ENCODE measurements around the gene LRMDA. TPM values are rescaled to one million over a fixed set of nuclear protein-coding genes. Genes with fewer than 3 reads are reported as not detected.

LRMDA gene
- total and polyA plus RNA-seq, 2 of the 13 experiments (the other 11 are each of a cell fraction or from before 2014, with no cell fraction given), result 13.4 to 22.0 TPM

- no peak overlapping the region for H2AFZ ChIP-seq (ENCODE audit: low read length)
- WGBS (ENCODE audit: low lambda C conversion rate), result 97% methylated on average over 5 of the region's 5 CpGs
- in situ Hi-C loops (cut with HindIII; ENCODE audit: extremely low pct_ligation_motif_present, low pct_unique_long_range_greater_than_20kb), result no loop called here
- no peaks in the 10 kb centered on the region for H3K36me3 ChIP-seq (replicated peaks in 1 of 2; ENCODE audit: control insufficient read depth in 1 of 2, insufficient read depth in 2 of 2, low read length in 2 of 2)
- no peak for ATAC-seq
- H3K9ac ChIP-seq (ENCODE audit: insufficient read depth, low read depth, low read length), result no peak overlapping the region
- no peaks in the 10 kb centered on the region for H3K9me3 ChIP-seq (ENCODE audit: low read length)
- no peak overlapping the region for H3K4me2 ChIP-seq (ENCODE audit: low read depth, low read length)
- no peaks in the 10 kb centered on the region for H3K79me2 ChIP-seq (ENCODE audit: insufficient read depth, low read length)
- H3K27ac ChIP-seq (ENCODE audit: extremely low read length, insufficient read depth, low read length), result no peak overlapping the region
- TF ChIP-seq RARA (CRISPR knock-in tag; IDR thresholded peaks at IDR 0.05), result no peak
- TF ChIP-seq KMT2B (CRISPR knock-in tag; IDR thresholded peaks at IDR 0.05), result no peak
- no peak for TF ChIP-seq ZNF737 (CRISPR knock-in tag; IDR thresholded peaks at IDR 0.05; ENCODE audit: borderline replicate concordance)
- TF ChIP-seq CREB1 (IDR thresholded peaks at IDR 0.05), result no peak
- TF ChIP-seq CREB1 (CRISPR knock-in tag; IDR thresholded peaks at IDR 0.05), result no peak
- no peak for TF ChIP-seq ATF2 (CRISPR knock-in tag; IDR thresholded peaks at IDR 0.05)
- TF ChIP-seq AHR (CRISPR knock-in tag; IDR thresholded peaks at IDR 0.05), result no peak
- no peak for DNase-seq (ENCODE audit: low spot score)
- H3K4me3 ChIP-seq (replicated peaks in 1 of 3; ENCODE audit: insufficient read depth in 1 of 3, low read depth in 2 of 3, low read length in 3 of 3), result no peak overlapping the region
- intact Hi-C loops (cut with micrococcal nuclease; ENCODE audit: unreplicated experiment), result no loop called here
- no peaks in the 10 kb centered on the region for H3K27me3 ChIP-seq (ENCODE audit: control insufficient read depth in 1 of 2, insufficient read depth in 2 of 2, low read length in 2 of 2)
- ChIA-PET CTCF (ENCODE audit: low intra/inter-chr PET ratio, low total read pairs) (no interaction called here), POLR2A (no interaction called here)
- no peak for FAIRE-seq
- H4K20me1 ChIP-seq (ENCODE audit: insufficient read depth, low read length), result no peaks in the 10 kb centered on the region
- peaks cover 17% of the 10 kb centered on the region; the same call in 1 of the 2 replicates for H3K4me1 ChIP-seq (ENCODE audit: insufficient read depth, low read length)
- no TSS peak for BruUV-seq (replicated peaks)
Observed at GRCh38 chr10:75705426-75705825, 274.0 kb downstream of the LRMDA start.

- no peak overlapping the region for H3K27ac ChIP-seq (ENCODE audit: extremely low read length, insufficient read depth, low read length)
- POLR2A ChIA-PET, result no interaction called here
- no peaks in the 10 kb centered on the region for H3K79me2 ChIP-seq (ENCODE audit: insufficient read depth, low read length)
- no peaks in the 10 kb centered on the region for H4K20me1 ChIP-seq (ENCODE audit: insufficient read depth, low read length)
- intact Hi-C loops (cut with micrococcal nuclease; ENCODE audit: unreplicated experiment), result no loop called here
- no peak overlapping the region for H3K4me3 ChIP-seq (replicated peaks in 1 of 3; ENCODE audit: insufficient read depth in 1 of 3, low read depth in 2 of 3, low read length in 3 of 3)
- H3K9ac ChIP-seq (ENCODE audit: insufficient read depth, low read depth, low read length), result no peak overlapping the region
- 93% methylated on average over 9 of the region's 9 CpGs for WGBS (ENCODE audit: low lambda C conversion rate)
- no peaks in the 10 kb centered on the region for H3K27me3 ChIP-seq (ENCODE audit: control insufficient read depth in 1 of 2, insufficient read depth in 2 of 2, low read length in 2 of 2)
- H3K36me3 ChIP-seq (replicated peaks in 1 of 2; ENCODE audit: control insufficient read depth in 1 of 2, insufficient read depth in 2 of 2, low read length in 2 of 2), result no peaks in the 10 kb centered on the region
- H3K4me2 ChIP-seq (ENCODE audit: low read depth, low read length), result no peak overlapping the region
- H2AFZ ChIP-seq (ENCODE audit: low read length), result no peak overlapping the region
- no peaks in the 10 kb centered on the region for H3K9me3 ChIP-seq (ENCODE audit: low read length)
- BruUV-seq (replicated peaks), result no TSS peak
- CTCF ChIA-PET (ENCODE audit: low intra/inter-chr PET ratio, low total read pairs), result no interaction called here
- peaks cover under 1% of the 10 kb centered on the region; the same call in 1 of the 2 replicates for H3K4me1 ChIP-seq (ENCODE audit: insufficient read depth, low read length)
- ATAC-seq (no peak), FAIRE-seq (no peak), DNase-seq (ENCODE audit: low spot score) (no peak)
- in situ Hi-C loops (cut with HindIII; ENCODE audit: extremely low pct_ligation_motif_present, low pct_unique_long_range_greater_than_20kb), result no loop called here
- TF ChIP-seq ZNF318 (CRISPR knock-in tag; IDR thresholded peaks at IDR 0.05), result no peak
Observed at GRCh38 chr10:75707080-75707840, 275.8 kb downstream of the LRMDA start.

Measured in HepG2 (cell line).